HG03175 (cell line): ENCODE data around the gene ZBTB3.
"Not testable (repeated sequence)": the region's sequence is repeated elsewhere in the genome, so short reads cannot be mapped to it uniquely, and the experiment has no call there.

Experiments
- ATAC-seq: cut with Tn5 transposase; IDR thresholded peaks from one replicate; pipeline ENCODE4 v1.9.1; 2021; ENCODE audit warnings: mild to moderate bottlenecking, moderate library complexity; ENCODE audit not compliant: unreplicated experiment

The ZBTB3 gene

DNA sequence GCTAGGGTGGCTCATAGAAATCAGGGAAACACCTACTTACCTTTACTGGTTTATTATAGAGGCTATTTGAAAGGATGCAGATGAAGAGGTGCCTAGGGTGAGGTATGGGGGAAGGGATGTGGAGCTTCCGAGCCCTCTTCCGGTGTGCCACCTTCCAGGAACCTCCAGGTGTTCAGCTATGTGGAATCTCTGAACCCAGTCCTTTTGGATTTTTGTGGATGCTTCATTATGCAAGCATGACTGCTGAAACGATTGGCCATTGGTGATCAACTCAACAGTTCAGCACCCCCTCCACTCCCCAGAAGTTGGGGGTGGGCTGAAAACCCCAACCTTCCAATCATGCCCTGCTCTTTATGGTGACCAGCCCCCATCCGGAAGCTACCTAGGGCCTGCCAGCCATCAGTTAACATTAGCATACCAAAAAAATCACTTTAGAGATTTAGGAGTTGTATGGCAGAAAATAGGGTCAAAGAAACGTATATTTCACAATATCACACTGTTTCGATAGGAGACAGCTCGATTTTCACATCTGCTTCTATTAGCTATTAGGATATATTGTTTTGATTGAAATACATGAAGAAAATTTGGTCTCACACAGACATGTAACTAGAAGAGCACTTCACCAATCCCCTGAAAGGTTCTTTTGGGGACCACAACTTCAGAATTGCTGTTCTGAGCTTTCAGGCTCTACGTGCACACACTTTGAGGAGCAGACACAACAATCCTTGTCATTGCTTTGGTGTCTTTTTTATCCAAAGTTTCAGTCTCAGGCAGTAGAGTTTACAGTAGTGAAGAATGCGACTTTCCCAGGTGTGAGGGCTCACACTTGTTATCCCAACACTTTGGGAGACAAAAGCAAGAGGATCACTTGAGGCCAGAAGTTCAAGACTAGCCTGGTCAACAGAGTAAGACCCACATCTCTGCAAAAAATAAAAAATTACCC is 4.2 kb upstream of the ZBTB3 start:
- no peak for ATAC-seq

DNA sequence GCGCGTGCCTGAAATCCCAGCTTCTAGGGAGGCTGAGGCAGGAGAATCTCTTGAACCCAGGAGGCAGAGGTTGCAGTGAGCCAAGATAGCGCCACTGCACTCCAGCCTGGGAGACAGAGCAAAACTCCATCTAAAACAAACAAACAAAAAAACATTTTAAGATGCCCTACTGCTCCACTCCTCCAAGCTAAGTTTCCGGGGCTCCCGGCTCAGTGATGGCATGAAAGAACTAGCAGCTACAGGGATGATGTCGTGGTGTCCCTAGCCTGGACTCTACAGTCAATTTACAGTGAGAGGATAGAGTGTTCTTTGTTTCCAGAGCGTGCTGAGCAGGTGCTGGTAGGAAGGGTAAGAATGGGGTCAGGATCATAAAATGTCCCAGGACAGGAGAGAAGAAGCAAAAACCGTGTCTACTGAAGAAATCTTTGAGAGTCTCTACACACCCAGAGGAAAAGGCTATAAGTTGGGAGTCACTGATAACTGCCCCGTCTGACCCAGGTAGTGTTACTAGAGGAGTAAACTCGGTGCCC is 1.2 kb upstream of the ZBTB3 start:
- no peak for ATAC-seq

DNA sequence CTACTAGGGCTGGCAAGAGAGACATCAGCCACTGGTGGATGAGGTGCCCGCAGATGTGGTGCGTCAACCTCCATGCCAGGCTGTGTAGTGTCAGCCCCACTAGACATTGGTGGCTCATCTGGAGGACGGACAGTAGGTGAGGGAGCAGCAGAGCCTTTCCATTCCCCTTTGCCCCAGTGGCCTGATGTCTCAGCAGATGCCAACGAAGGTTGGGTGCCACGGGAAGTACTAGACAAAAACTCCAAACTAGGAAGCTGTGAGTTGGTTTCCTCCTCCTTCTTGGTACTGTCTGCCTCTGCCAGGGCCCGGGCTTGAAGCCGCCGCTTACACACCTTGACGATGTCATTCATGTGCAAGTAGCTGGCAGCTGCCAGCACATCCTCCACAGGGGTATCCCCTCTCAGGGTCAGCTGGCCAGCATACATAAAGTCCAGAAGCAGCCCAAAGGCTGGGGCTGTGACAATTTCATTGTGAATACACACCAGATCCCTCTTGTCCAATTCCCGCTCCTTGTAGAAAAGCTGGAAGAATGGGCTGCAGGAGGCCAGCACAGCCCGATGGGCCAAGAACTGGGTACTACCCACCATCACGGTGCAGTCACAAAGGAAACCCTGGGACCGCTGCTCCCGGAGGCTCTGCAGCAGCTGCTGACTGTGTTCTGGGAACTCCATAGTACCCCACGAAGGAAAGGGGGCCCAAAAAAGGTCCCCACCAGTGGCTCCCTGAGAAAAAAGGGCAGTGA is 795 bp downstream of the ZBTB3 start:
- ATAC-seq, result no peak

DNA sequence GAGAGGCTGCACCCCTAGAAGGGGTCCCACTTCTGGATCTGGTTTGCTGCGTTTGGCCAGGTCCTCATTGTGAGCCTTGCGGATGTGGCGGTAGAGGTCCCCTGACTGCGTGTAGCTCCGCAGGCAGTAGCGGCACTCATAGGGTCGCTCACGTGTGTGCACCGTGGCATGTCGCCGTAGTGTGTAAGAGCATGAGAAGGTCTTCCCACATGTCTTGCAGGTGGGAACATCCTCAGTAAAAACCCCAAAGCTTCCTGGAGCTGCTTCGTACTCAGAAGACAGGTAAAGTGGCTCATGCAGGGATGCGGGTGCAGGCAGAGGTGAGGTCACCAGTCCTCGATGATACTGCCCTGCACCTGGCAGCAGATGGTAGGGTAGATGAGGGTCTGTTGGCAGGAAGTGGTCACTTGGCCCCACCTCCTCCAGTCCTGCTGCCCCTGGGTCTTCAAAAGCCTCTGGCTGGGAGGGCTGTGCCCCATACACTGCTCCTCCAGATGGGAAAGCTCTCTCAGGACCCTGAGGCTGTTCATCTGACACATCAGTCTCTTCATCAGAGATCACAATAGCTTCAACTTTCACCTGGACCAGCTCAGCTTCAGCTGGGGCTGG is 1.7 kb downstream of the ZBTB3 start:
- ATAC-seq, result no peak

DNA sequence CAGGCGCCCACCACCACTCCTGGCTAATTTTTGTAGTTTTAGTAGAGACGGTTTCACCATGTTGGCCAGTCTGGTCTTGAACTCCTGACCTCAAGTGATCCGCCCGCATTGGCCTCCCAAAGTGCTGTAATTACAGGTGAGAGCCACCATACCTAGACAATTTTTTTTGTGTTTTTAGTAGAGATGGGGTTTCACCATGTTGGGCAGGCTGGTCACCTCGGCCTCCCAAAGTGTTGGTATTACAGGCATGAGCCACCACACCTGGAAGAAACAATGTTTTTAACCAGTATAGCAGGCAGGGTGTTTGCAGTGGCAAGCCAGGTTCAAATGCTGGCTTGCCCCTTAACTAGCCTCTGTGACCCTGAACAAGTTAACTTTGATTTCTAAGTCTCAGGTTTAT is 4.0 kb downstream of the ZBTB3 start:
- ATAC-seq, result not testable (repeated sequence)

DNA sequence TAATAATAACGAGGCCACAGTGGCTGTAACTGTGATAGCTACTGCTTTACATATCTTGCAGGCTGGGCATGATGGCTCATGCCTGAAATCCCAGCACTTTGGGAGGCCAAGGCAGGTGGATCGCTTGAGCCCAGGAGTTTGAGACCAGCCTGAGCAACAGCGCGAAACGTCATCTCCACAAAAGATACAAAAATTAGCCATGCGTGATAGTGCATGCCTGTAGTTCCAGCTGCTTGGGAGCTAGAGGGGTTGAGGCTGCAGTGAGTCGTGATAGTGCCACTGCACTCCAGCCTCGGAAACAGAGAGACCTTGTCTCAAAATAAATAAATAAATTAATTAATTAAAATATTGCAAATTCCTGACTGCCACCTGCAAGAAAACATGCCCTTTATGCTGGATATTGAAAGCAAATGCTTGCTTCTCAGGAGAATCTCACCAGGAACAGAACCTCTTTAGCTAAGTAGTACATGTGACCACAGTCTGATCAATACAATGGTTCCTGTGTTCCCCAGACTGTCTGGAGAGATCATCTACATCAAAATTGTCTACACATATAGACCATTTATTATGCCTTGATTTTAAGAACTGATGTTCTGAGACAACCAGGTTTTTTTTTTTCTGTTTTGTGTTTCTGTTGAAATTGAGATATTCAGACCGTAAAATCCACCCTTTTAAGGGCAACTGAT is 6.3 kb downstream of the ZBTB3 start:
- no peak for ATAC-seq

DNA sequence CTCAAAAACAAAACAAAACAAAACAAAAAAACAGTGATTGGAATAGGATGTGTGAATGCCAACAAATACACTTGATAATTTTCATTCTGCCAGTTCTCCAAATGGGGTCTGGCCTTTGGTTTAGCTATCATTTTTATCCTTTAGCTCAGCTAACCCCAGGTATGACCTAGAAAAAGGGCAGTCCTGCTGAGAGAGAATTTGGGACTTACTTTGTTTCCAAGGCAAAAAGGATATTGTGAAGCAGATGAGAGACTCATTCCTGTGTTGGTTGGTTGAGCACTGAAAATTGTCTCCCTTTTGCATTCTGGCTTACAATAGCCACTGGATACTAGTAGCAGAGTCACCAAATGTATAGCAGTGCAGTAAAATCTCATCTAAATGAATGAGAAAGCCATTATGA is 16.8 kb downstream of the ZBTB3 start:
- no peak for ATAC-seq

DNA sequence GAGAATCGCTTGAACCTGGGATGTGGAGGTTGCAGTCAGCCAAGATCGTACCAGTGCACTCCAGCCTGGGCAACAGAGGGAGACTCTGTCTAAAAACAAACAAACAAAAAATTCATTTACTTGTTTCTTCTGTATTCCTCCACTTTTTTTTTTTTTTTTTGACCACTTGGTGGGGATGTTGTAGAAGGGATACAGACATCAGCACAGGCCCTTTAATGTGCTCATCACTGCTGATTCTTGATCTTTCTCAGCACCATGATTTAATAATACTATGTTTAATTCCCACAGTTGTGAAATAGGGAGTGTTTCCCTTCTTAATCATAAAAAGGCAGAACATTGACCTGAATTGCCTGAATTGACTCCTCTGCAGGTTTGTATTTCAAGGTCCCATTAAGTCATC is 21.1 kb downstream of the ZBTB3 start:
- no peak for ATAC-seq

DNA sequence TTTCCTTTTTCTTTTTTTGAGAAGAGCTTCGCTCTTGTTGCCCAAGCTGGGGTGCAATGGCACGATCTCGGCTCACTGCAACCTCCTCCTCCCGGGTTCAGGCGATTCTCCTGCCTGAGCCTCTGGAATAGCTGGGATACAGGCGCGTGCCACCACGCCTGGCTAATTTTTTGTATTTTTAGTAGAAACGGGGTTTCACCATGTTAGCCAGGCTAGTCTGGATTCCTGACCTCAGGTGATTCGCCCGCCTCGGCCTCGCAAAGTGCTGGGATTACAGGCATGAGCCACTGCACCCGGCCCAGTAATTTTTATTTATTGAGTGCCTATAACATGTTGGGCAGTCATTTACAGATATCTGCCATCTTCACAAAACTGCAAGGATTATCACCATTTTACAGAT is 23.9 kb downstream of the ZBTB3 start:
- ATAC-seq, result not testable (repeated sequence)

DNA sequence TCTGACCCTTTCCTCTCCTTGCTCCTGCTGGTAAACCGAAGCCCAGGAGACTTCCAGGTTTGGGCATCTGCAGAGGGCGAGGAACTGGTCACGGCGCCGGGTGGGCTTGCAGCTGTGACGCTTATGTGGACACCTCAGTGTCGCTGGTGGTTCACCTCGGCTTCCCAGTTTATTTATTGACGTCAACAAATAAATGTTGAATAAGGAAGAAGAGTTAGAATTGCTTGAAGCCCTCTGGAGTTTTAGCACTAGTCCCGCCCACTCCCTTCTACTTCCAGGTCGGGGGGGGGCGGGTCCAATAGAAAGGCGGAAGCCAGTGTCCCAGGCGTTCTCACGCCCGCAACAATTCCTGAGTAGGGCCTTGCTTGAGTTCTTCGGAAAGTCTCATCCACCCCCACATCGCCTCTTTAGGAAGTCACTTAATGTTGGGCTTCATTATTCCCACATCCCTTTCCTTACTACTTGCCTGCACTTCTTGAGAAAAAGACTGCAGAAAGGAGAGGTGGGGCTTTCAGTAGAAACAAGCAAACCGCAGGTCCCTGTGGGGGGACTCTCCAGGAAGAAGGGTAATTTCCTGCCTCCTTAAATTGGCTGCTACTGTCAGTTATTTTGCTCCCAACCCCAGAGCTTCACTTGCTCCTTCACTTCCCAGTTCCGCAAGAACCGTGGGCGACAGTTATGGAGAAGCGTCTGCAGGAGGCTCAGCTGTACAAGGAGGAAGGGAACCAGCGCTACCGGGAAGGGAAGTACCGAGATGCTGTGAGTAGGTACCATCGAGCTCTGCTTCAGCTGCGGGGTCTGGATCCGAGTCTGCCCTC is 25.6 kb downstream of the ZBTB3 start, which contains the start of gene TTC9C:
Gene TTC9C (plus strand): TSS at position 316 of the 818 bp plus-strand sequence. CDS start 363 bp downstream, at position 679.
- ATAC-seq, result no peak

DNA sequence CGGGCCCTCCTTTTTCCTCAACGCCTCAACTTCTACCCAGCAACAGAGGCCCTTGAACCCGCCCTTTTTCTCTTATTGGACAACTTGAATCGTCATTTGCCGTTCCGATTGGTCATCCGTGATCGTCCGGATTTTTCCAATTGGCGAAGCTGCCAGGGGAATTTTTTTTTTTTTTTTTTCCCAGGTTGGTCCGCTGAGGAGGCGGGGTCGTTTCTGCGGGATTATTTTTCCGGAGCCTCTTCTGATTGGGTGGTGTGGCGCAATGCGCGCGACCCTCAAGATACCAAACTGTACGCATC is 26.1 kb downstream of the ZBTB3 start:
- peak; percentile 57 for ATAC-seq

DNA sequence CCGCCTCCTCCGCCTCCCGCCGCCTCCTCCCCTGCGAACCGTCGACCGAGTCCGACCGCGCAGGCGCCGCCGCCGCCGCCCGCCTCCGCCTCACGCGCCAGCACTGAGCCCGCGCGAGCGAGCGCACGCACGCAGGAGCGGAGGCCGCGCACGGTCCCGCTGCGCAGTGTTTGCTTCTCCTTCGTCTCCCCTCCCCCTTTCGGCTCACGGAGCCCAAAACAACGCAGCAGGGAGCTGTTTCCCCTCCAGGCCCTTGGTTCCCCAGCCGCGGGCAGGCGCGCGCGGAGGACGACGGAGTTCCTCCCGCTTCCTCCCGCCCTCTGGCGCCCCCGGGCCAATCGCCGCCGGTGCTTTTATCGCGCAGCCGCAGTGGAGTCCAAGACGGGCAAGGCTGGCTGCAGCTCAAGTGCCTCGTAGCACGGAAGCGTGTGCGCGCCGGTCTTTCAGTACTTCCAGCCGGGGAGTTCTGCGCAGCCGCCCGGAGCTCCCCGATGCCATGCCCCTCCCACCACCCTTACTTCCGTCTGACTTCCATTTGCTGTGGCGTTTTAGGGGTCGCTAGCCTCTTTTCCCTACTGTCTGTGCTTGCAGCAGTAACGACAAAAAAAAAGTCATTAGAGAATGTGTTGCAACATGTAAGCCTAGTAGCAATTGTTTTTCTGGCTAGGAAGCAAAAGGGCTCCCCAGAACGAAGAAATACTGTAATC is 26.6 kb downstream of the ZBTB3 start, which contains the start of gene HNRNPUL2:
Gene HNRNPUL2 (minus strand): TSS at position 293 of the 707 bp plus-strand sequence. CDS start 301 bp downstream, outside the sequence.
- peak; percentile 78 for ATAC-seq

DNA sequence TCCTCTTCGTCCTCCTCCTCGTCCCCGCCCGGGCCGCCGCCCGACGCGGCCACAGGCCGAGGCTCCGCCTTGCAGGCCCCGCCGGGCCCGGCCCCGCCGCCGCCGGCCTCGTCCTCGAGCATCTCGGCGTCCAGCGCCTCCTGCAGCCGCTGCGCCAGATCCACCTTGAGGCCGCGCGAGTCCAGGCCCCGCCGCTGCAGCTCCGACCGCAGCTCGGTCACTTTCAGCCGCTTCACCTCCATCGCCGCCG is 27.1 kb downstream of the ZBTB3 start:
- ATAC-seq, result no peak

DNA sequence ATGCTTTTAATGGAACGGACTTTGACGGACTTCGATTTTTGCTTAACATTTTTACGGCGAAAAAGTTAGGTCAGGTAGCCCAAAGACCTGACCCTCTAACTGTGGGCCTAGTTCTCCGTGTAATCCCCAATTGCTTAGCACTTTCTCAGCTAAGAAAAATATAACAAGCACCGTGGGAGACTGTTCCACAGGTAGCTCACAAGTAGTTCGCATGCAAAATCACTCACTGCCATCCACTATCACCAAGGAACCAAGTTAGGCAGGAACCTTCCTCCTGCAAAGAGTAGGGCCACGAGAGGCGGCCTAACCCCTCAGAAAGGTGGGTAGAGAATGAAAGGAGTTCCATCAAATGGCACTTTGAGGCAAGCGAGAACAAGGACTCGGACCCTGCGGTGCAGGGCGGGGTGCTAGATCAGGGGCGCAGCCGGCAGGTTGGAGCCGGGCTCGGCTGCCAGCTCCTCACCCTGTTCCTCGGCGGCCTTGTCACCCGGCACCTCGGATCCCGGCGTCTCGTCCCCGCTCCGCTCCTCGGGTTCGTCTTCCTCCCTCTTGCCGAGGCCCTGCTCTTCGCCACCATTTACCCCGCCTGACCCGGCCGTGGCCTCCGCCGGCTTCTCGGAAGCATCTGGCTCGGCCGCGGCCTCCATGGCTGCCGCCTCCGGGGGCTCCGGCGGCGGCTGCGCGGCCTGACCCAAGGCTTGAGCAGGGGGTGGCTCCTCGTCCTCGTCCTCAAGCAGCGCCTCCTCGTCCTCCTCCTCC is 27.6 kb downstream of the ZBTB3 start:
- no peak for ATAC-seq

DNA sequence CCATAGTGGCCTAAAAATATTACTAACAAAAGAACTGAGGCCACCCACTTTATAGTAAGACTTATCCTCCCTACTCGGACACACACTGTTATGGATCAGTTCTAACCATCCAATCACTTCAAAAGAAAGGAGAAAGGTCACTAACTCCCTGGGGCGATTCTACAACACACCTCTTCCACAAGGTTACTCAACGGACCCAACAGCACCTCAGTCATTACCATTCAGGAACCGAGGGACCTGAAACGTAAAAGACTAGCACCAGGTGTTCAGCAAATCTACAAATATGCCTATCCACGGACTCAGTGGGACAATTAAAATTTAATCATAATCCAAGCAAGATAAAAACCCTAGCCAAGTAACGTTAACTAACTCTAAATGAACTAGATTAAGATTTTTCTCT is 28.3 kb downstream of the ZBTB3 start:
- ATAC-seq, result no peak

DNA sequence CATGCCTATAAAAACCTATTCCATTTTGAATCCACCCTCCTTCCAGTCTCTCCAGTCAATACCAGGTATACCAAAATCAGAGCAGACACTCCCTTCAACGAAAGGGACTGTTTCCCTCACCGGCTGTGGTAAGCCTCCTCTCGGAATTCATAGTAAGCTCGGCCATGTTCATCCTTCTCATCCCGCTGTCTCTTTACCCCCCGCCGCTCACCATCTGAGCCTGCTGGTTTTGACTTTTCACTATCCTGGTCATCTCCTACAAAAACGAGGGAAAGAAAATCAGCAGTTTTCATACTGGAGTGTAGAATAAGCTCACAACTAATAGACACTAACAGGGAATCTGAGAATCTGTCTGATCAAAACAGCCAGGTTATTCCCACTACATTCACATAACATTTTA is 29.8 kb downstream of the ZBTB3 start:
- ATAC-seq, result no peak

DNA sequence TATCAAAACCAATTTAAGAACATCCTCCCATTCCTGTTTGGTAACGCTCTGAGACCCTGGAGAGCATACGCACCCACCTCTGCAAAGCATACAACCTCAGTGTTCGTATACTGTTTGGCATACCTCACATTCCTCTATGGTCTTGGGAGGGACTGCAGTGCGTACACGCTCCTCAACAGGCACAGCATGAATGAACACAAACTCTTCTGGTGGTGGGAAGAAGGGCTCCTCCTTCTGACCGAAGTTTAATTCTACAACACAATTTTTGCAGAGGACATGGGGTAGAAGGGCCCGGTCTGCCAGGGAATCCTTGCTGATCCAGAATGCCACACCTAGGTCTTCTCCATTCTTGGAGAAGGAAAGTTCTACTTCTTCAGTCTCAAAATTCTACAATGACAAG is 32.0 kb downstream of the ZBTB3 start:
- no peak for ATAC-seq

DNA sequence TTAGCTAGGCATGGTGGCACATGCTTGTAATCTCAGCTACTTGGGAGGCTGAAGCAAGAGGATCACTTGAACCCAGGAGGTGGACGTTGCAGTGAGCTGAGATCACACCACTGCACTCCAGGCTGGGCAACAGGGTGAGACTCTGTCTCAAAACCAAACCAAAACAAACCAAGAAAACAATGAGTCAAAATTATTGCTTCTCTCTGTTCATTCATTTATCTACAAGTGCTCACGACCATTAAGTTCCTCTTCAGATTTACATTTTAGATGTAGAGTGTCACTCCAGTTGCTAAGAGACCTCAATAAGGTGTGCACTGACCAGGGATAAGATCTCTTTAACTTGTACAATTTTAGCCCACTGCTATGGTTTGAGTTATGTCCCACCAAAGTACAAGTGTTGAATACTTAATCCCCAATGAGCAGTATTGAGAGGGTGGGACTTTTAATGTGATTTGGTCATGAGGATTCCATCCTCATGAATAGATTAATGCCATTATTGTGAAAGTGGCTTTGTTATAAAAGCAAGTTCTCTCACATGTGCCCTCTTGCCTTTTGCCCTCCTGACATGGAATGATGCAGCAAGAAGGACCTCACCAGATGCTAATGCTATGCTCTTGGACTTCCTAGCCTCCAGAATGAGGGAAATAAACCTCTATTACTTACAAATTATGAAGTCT is 34.5 kb downstream of the ZBTB3 start:
- no peak for ATAC-seq
